PC-9 (cell line): Measurements from ENCODE around the gene SNX9. TPM values are rescaled to one million over a fixed set of nuclear protein-coding genes. Genes with fewer than 3 reads are reported as not detected.
"Not testable (repeated sequence)": the region's sequence is repeated elsewhere in the genome, so short reads cannot be mapped to it uniquely, and the experiment has no call there.

Source experiments
- BruUV-seq: library from RNA; stranded (reverse); fragments of 400-500 nt; replicated peaks from 2 replicates; lab custom pipeline; 2021; lab: Mats Ljungman, UMichigan
- CTCF ChIA-PET: fragments of 300-600 bp; sonication (Branson Sonifier 250); formaldehyde crosslinking; loops from one replicate; lab custom pipeline; 2022; ENCODE audit warnings: antibody characterized with exemption; lab: Charles Lee
- POLR2A ChIA-PET: fragments of 300-600 bp; sonication (Branson Sonifier 250); formaldehyde crosslinking; loops from one replicate; lab custom pipeline; 2022; ENCODE audit warnings: antibody characterized with exemption; ENCODE audit not compliant: unreplicated experiment; lab: Charles Lee
- DNase-seq, 2 experiments: peaks; one replicate each; pipeline versions ENCODE4 v3.0.0 to v3.0.0-alpha.2; 2015 to 2022; ENCODE audit warnings: mixed read lengths in 1 of 2
- H2AFZ ChIP-seq: fragments of 200-600 bp; sonication (generic); 2 replicates; pipeline ENCODE4 v1.8.1; 2017; ENCODE audit warnings: antibody characterized with exemption
- H3F3A ChIP-seq: fragments of 200-600 bp; sonication (generic); 2 replicates; pipeline ENCODE4 v1.8.1; 2017; ENCODE audit warnings: antibody characterized with exemption, mild to moderate bottlenecking, low read depth; ENCODE audit not compliant: insufficient read depth
- H3K27ac ChIP-seq: fragments of 200-600 bp; sonication (generic); 2 replicates; pipeline ENCODE4 v1.6.1; 2016; ENCODE audit warnings: mixed run types
- H3K27me3 ChIP-seq: fragments of 200-600 bp; sonication (generic); 2 replicates; pipeline ENCODE4 v1.6.1; 2016; ENCODE audit warnings: low read depth, mixed run types; ENCODE audit not compliant: insufficient read depth
- H3K36me3 ChIP-seq: fragments of 200-600 bp; sonication (generic); 2 replicates; pipeline ENCODE4 v1.6.1; 2016; ENCODE audit warnings: low read depth, mixed run types
- H3K4me1 ChIP-seq: fragments of 200-600 bp; sonication (generic); replicated peaks from 2 replicates; pipeline ENCODE4 v1.6.1; 2016; ENCODE audit warnings: mixed run types; ENCODE audit not compliant: insufficient read depth
- H3K4me2 ChIP-seq: fragments of 200-600 bp; sonication (generic); 2 replicates; pipeline ENCODE4 v1.6.1; 2017; ENCODE audit warnings: mixed run types
- H3K4me3 ChIP-seq: fragments of 200-600 bp; sonication (generic); 2 replicates; pipeline ENCODE4 v1.6.1; 2016; ENCODE audit warnings: mixed run types
- H3K79me2 ChIP-seq: fragments of 200-600 bp; sonication (generic); 2 replicates; pipeline ENCODE4 v1.6.1; 2017; ENCODE audit warnings: low read depth, mixed run types
- H3K9me2 ChIP-seq: fragments of 200-600 bp; sonication (generic); 2 replicates; pipeline ENCODE4 v1.8.1; 2017; ENCODE audit warnings: mild to moderate bottlenecking; ENCODE audit not compliant: insufficient read depth
- H3K9me3 ChIP-seq: fragments of 200-600 bp; sonication (generic); 2 replicates; pipeline ENCODE4 v1.8.1; 2016; ENCODE audit warnings: low read depth; ENCODE audit not compliant: insufficient read depth
- H4K20me1 ChIP-seq: fragments of 200-600 bp; sonication (generic); 2 replicates; pipeline ENCODE4 v1.8.1; 2017; ENCODE audit not compliant: insufficient read depth
- CTCF ChIP-seq: fragments of 200-600 bp; sonication (generic); conservative IDR thresholded peaks from 2 replicates; pipeline ENCODE4 v1.6.1; 2017; ENCODE audit warnings: mixed run types, antibody characterized with exemption, mild to moderate bottlenecking, moderate library complexity
- EZH2 ChIP-seq: fragments of 200-600 bp; sonication (generic); IDR thresholded peaks from 2 replicates; pipeline ENCODE4 v1.8.0; 2017; ENCODE audit warnings: antibody characterized with exemption, low read depth
- intact Hi-C: fragments of 100-400 bp; cut with micrococcal nuclease; formaldehyde crosslinking; loops from one replicate; pipeline ENCODE4 v1.10.0; 2022; ENCODE audit not compliant: unreplicated experiment
- total RNA-seq: library from RNA; stranded (reverse); gene quantifications from 2 replicates; pipeline ENCODE4 v1.2.3, GENCODE V29; 2021

Gene SNX9
- total RNA-seq, 1 experiment from 2014 or later: 25.0 TPM

GRCh38 chr6:157853902-157854502, 31.0 kb downstream of the SNX9 start:
- Histone ChIP-seq H3K4me1 (no peaks in the 10 kb centered on the region), H3K27ac (no peak overlapping the region), H2AFZ (no peak overlapping the region), H3K9me3 (peaks cover 12% of the 10 kb centered on the region; the same call in 1 of the 2 replicates), H3K79me2 (peaks cover 96% of the 10 kb centered on the region), H3F3A (no peaks in the 10 kb centered on the region; the same call in 1 of the 2 replicates), H3K9me2 (no peaks in the 10 kb centered on the region), H3K36me3 (peaks cover 6% of the 10 kb centered on the region; the same call in 1 of the 2 replicates), H4K20me1 (no peaks in the 10 kb centered on the region; the same call in 1 of the 2 replicates), H3K4me2 (no peak overlapping the region), H3K4me3 (no peak overlapping the region), H3K27me3 (no peaks in the 10 kb centered on the region)
- DNase-seq: no peak
- no TSS peak for BruUV-seq
- intact Hi-C loops: no loop called here
- no peak for TF ChIP-seq EZH2
- no peak for TF ChIP-seq CTCF
- POLR2A ChIA-PET: no interaction called here
- CTCF ChIA-PET: no interaction called here

- POLR2A ChIA-PET: no interaction called here
Observed at GRCh38 chr6:157855325-157855724, 32.3 kb downstream of the SNX9 start.

GRCh38 chr6:157855804-157856203, 32.8 kb downstream of the SNX9 start:
- H4K20me1 ChIP-seq, BruUV-seq, H3K9me2 ChIP-seq, H3K36me3 ChIP-seq, H3K4me3 ChIP-seq, H2AFZ ChIP-seq, H3K27ac ChIP-seq, intact Hi-C loops, H3K27me3 ChIP-seq, POLR2A ChIA-PET, H3K4me1 ChIP-seq, DNase-seq, CTCF ChIA-PET, H3K4me2 ChIP-seq, H3F3A ChIP-seq: not testable (repeated sequence)
- Histone ChIP-seq H3K79me2 (peaks cover 96% of the 10 kb centered on the region), H3K9me3 (peaks cover 12% of the 10 kb centered on the region; the same call in 1 of the 2 replicates)

More at GRCh38 chr6:157855325-157855724, 32.3 kb downstream of the SNX9 start:
- intact Hi-C loops: no loop called here
- Histone ChIP-seq H3K4me1 (no peaks in the 10 kb centered on the region), H3K27me3 (no peaks in the 10 kb centered on the region), H3F3A (no peaks in the 10 kb centered on the region; the same call in 1 of the 2 replicates), H4K20me1 (no peaks in the 10 kb centered on the region; the same call in 1 of the 2 replicates), H3K36me3 (peaks cover 6% of the 10 kb centered on the region; the same call in 1 of the 2 replicates), H3K27ac (no peak overlapping the region), H3K9me3 (peaks cover 12% of the 10 kb centered on the region; the same call in 1 of the 2 replicates), H3K79me2 (peaks cover 96% of the 10 kb centered on the region), H2AFZ (no peak overlapping the region), H3K9me2 (no peaks in the 10 kb centered on the region), H3K4me3 (no peak overlapping the region), H3K4me2 (no peak overlapping the region)
- TF ChIP-seq CTCF (no peak), EZH2 (no peak)
- BruUV-seq: no TSS peak
- no peak for DNase-seq
- CTCF ChIA-PET: no interaction called here

GRCh38 chr6:157858664-157859063, 35.6 kb downstream of the SNX9 start:
- H3F3A ChIP-seq, H3K4me1 ChIP-seq, H4K20me1 ChIP-seq, CTCF ChIA-PET, DNase-seq, H2AFZ ChIP-seq, H3K4me3 ChIP-seq, H3K27ac ChIP-seq, intact Hi-C loops, H3K36me3 ChIP-seq, H3K9me2 ChIP-seq, H3K27me3 ChIP-seq, H3K9me3 ChIP-seq, BruUV-seq, H3K4me2 ChIP-seq, POLR2A ChIA-PET: not testable (repeated sequence)
- peaks cover 99% of the 10 kb centered on the region for H3K79me2 ChIP-seq
